Activated T-helper 1 cell treated with anti-CD3 and anti-CD28 coated beads, Interleukin-12 subunit alpha, Interleukin-12 subunit beta, Interleukin-2, Interleukin-4 antibody, amounts not matched to agents 30 ng/mL and 10 ng/mL and 1 ng/mL, durations not matched to agents 14 hours and 24 hours and 36 hours (primary cell): ENCODE measurements around the gene PSG2. TPM values are rescaled to one million over a fixed set of nuclear protein-coding genes. Genes with fewer than 3 reads are reported as not detected.
"Not testable (repeated sequence)": the region's sequence is repeated elsewhere in the genome, so short reads cannot be mapped to it uniquely, and the experiment has no call there.

Experiments used
- DNase-seq: peaks from one replicate; pipeline ENCODE4 v3.0.0; 2021; ENCODE audit warnings: low spot score
- H3K27ac Mint-ChIP-seq: one replicate; pipeline ENCODE4 v1.8.0; 2021; ENCODE audit warnings: mild to moderate bottlenecking, mixed read lengths
- H3K27me3 Mint-ChIP-seq: one replicate; pipeline ENCODE4 v1.8.0; 2022; ENCODE audit warnings: mild to moderate bottlenecking, moderate library complexity, mixed read lengths; ENCODE audit not compliant: insufficient read depth
- H3K36me3 Mint-ChIP-seq: one replicate; pipeline ENCODE4 v1.8.0; 2021; ENCODE audit warnings: low read depth, mixed read lengths
- H3K4me1 Mint-ChIP-seq: one replicate; pipeline ENCODE4 v1.8.0; 2021; ENCODE audit warnings: low read depth, mixed read lengths
- H3K4me3 Mint-ChIP-seq: one replicate; pipeline ENCODE4 v1.8.0; 2021; ENCODE audit warnings: mild to moderate bottlenecking, moderate library complexity, mixed read lengths
- H3K9me3 Mint-ChIP-seq: one replicate; pipeline ENCODE4 v1.8.0; 2021; ENCODE audit warnings: mixed read lengths
- intact Hi-C: fragments of 100-400 bp; cut with micrococcal nuclease; formaldehyde crosslinking; loops from one replicate; pipeline ENCODE4 v1.15.1; 2024
- total RNA-seq: library from RNA; stranded (reverse); gene quantifications from 2 replicates; pipeline ENCODE4 v1.2.3, GENCODE V29; 2022

The PSG2 gene
- total RNA-seq, 1 donor from 2014 or later: not detected

DNA sequence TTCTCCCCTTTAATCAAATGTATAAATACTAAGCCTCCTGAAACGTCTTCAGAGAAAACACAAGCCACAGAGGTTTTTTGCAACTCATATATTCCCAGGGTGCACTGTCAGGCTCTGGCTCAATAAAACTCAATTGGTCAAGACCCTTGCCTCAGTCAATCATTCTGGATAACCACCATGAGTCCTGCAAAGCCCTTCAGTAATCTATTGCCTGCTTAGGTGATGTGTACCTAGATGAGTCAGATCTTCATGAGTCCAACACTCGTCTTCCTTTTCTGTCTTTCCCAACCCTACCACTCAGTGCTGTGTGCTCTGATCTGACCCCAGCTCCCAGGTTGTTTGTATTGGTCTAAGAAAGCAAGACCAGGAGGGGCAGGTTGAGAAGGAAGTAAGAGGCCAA, 24.1 kb downstream of the PSG2 start:
- DNase-seq, H3K27me3 Mint-ChIP-seq, H3K27ac Mint-ChIP-seq, H3K4me3 Mint-ChIP-seq, H3K4me1 Mint-ChIP-seq, H3K36me3 Mint-ChIP-seq, intact Hi-C loops: not testable (repeated sequence)
- peaks cover 44% of the 10 kb centered on the region for H3K9me3 Mint-ChIP-seq

DNA sequence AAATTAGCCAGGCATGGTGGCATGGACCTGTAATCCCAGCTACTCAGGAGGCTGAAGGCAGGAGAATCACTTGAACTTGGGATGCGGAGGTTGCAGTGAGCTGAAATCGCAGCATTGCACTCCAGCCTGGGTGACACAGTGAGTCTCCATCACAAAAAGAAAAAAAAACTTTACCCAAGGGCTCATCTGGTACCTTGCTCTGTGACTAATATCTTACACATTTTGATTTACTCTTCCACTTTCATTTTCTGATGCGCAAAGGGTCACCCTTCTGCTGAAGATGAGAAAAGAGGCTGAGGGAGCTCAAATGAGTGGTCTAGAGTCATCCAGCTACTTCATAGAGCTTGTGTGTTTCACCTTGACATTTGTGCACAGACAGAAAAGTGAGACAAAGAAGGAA, 34.5 kb downstream of the PSG2 start:
- H3K27ac Mint-ChIP-seq, H3K36me3 Mint-ChIP-seq, intact Hi-C loops, H3K4me3 Mint-ChIP-seq, H3K27me3 Mint-ChIP-seq, H3K4me1 Mint-ChIP-seq, H3K9me3 Mint-ChIP-seq, DNase-seq: not testable (repeated sequence)

- H3K27me3 Mint-ChIP-seq, H3K36me3 Mint-ChIP-seq, H3K27ac Mint-ChIP-seq, H3K4me3 Mint-ChIP-seq, intact Hi-C loops, H3K9me3 Mint-ChIP-seq, H3K4me1 Mint-ChIP-seq, DNase-seq: not testable (repeated sequence)
These were observed 35.9 kb downstream of the PSG2 start for GRCh38 chr19:43046578-43046977.

DNA sequence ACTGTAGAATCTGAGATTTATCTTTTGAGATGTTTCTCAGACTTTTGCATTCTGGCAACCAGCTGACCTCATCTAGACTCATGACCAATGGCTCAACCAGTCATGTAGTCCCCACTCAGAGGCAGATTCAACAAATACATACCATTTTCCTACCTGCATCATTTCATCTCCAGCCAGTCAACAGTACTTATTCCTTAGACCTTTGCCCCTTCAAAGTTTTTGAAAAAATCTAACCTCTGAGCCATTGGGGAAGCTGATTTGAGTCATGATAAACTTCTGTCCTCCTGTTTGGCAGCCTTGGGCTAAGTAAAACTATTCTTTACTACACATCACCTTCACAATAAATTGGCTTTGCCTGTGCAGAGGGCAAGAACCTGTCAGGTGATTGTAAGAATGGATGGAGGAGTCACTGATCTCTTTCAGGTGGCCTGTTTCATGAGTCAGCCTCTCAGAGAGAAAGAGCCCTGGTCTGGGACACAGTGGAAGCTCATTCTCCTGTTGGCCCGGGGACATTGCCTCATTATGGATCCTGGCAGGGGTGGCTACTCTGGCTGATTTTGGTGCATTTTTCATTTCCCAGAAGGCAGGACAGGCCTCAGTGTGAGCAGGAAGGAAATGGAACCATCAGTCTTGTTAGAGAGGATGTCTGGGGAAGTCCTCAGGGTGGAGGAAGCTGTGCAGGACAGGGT, 38.9 kb downstream of the PSG2 start:
- DNase-seq, intact Hi-C loops, H3K4me3 Mint-ChIP-seq, H3K36me3 Mint-ChIP-seq, H3K27me3 Mint-ChIP-seq, H3K27ac Mint-ChIP-seq, H3K9me3 Mint-ChIP-seq, H3K4me1 Mint-ChIP-seq: not testable (repeated sequence)

DNA sequence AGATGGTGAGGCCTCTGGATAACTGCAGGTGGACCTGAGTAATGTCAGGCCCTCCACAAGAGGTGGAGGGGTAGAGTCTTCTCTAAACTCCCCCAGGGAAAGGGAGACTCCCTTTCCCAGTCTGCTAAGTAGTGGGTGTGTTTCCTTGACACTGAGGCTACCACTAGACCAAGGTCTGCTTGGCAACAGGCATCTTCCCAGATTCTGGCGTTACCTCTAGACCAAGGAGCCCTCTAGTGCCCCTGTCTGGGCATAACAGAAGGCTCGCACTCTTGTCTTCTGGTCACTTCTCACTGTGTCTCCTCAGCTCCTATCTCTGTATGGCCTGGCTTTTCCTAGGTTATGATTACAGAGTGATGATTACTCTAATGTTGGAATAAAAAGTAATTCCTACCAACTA, 50.9 kb downstream of the PSG2 start:
- H3K27me3 Mint-ChIP-seq, H3K36me3 Mint-ChIP-seq, DNase-seq, H3K4me1 Mint-ChIP-seq, H3K27ac Mint-ChIP-seq, H3K9me3 Mint-ChIP-seq, H3K4me3 Mint-ChIP-seq, intact Hi-C loops: not testable (repeated sequence)

- no peaks in the 10 kb centered on the region for H3K4me1 Mint-ChIP-seq
- no peak overlapping the region for H3K27ac Mint-ChIP-seq
- DNase-seq: no peak
- intact Hi-C loops: no loop called here
- H3K9me3 Mint-ChIP-seq: no peaks in the 10 kb centered on the region
- no peak overlapping the region for H3K4me3 Mint-ChIP-seq
- no peaks in the 10 kb centered on the region for H3K36me3 Mint-ChIP-seq
- H3K27me3 Mint-ChIP-seq: peaks cover 3% of the 10 kb centered on the region
These were observed 53.6 kb downstream of the PSG2 start for GRCh38 chr19:43028866-43029265.

DNA sequence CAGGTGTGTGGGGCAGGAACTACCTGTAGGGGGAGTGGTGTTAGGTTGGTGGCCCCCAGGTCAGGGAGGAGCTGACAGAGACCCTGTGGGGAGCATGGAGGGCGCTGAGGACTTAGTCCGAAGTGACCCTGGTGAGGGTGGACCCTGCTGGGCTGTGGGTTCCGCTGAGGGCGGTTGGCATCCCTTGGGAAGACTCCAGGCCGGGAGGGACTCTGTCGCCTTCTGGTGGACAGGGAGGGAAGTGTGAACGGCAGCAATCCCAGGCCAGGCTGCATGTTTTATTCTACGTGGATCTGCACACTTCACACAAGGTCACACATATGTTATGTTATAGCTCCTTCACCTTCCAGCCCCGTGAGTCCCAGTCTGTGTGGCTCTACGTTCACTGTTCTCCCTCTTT, 54.5 kb downstream of the PSG2 start:
- intact Hi-C loops, H3K27ac Mint-ChIP-seq, H3K4me3 Mint-ChIP-seq, DNase-seq, H3K27me3 Mint-ChIP-seq, H3K4me1 Mint-ChIP-seq, H3K9me3 Mint-ChIP-seq, H3K36me3 Mint-ChIP-seq: not testable (repeated sequence)

- H3K27me3 Mint-ChIP-seq, H3K4me3 Mint-ChIP-seq, H3K9me3 Mint-ChIP-seq, H3K4me1 Mint-ChIP-seq, intact Hi-C loops, DNase-seq, H3K36me3 Mint-ChIP-seq, H3K27ac Mint-ChIP-seq: not testable (repeated sequence)
These were observed 55.4 kb downstream of the PSG2 start for GRCh38 chr19:43027061-43027460.

- H3K9me3 Mint-ChIP-seq, H3K27me3 Mint-ChIP-seq, DNase-seq, H3K36me3 Mint-ChIP-seq, H3K4me1 Mint-ChIP-seq, H3K4me3 Mint-ChIP-seq, intact Hi-C loops, H3K27ac Mint-ChIP-seq: not testable (repeated sequence)
These were observed 56.1 kb downstream of the PSG2 start, which contains the start of gene PSG11 for GRCh38 chr19:43026369-43026768. TSS of gene PSG11 (minus strand) at chr19:43026469. CDS start at chr19:43026372, 97 bp downstream.

- H3K27me3 Mint-ChIP-seq, H3K4me1 Mint-ChIP-seq, H3K4me3 Mint-ChIP-seq, H3K36me3 Mint-ChIP-seq, H3K9me3 Mint-ChIP-seq, intact Hi-C loops, H3K27ac Mint-ChIP-seq, DNase-seq: not testable (repeated sequence)
These were observed 60.4 kb downstream of the PSG2 start for GRCh38 chr19:43022098-43022497.

GRCh38 chr19:43021629-43022028, 60.9 kb downstream of the PSG2 start:
- intact Hi-C loops, H3K27me3 Mint-ChIP-seq, H3K27ac Mint-ChIP-seq, DNase-seq, H3K36me3 Mint-ChIP-seq, H3K4me1 Mint-ChIP-seq, H3K4me3 Mint-ChIP-seq, H3K9me3 Mint-ChIP-seq: not testable (repeated sequence)

GRCh38 chr19:43019588-43019987, 62.9 kb downstream of the PSG2 start:
- DNase-seq, intact Hi-C loops, H3K27me3 Mint-ChIP-seq, H3K9me3 Mint-ChIP-seq, H3K4me1 Mint-ChIP-seq, H3K4me3 Mint-ChIP-seq, H3K27ac Mint-ChIP-seq, H3K36me3 Mint-ChIP-seq: not testable (repeated sequence)
